GM19240 (cell line): Measurements from ENCODE around the gene MED27.

ENCODE experiments used
- DNase-seq: peaks from one replicate; pipeline ENCODE4 v3.0.0; 2011; ENCODE audit warnings: low spot score; ENCODE audit not compliant: insufficient read length

The MED27 gene

DNA sequence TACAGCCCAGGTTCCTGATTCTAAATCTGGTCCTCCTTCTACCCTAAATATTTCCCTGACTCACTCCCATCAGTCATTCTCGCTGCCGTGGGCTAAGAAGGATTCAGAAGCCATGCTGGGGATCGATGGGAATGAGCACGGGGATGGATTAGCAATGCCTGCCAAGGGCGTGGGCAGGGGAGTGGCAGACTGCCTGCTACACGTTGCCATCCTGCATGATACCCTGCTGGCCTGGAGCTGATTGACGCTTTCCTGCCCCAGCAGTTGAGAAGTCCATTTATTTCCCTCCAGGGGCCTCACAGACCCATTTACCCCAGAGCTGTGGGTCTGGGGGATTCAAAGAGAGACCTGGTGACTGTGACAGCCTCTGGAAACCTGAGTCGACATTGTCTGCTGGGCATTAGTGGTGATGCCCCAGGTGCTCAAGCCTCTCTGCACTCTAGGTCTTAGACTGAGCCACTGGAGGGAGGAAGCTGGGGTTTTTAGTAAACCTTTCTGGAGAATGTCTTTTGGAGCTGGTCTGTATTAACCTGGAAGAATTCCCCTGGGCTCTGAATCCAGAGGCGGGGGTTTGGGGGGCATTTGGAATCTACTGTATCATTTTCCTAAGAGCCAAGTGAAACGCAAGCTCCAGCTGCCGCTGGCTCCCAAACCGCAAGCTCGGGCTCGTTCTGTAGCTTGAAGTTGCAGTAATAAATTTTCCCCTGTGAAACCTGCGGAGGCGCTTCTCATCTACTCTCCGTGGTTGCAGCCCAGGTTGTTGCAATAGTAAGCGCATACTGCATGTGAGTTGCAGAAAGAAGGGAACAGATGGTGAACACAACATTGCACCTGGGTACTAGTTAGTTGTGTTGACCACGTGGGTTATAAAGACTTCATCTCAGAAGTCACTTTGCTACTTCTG lies 263.4 kb downstream of the MED27 start:
- no peak for DNase-seq

GRCh38 chr9:131814707-131815106 lies 265.0 kb downstream of the MED27 start:
- no peak for DNase-seq

- no peak for DNase-seq
Measured at GRCh38 chr9:131813116-131813515, 266.6 kb downstream of the MED27 start.

GRCh38 chr9:131812116-131812790 lies 267.4 kb downstream of the MED27 start:
- no peak for DNase-seq

- DNase-seq = no peak
Measured at GRCh38 chr9:131811405-131811804, 268.3 kb downstream of the MED27 start.

- no peak for DNase-seq
Measured at GRCh38 chr9:131810351-131811170, 269.1 kb downstream of the MED27 start.
